GM18499 (cell line): ENCODE measurements around the gene GPRASP1.

Source experiments
- ATAC-seq: cut with Tn5 transposase; IDR thresholded peaks from one replicate; pipeline ENCODE4 v1.9.1; 2021; ENCODE audit warnings: moderate number of reproducible peaks; ENCODE audit not compliant: insufficient read depth, unreplicated experiment

The GPRASP1 gene

DNA sequence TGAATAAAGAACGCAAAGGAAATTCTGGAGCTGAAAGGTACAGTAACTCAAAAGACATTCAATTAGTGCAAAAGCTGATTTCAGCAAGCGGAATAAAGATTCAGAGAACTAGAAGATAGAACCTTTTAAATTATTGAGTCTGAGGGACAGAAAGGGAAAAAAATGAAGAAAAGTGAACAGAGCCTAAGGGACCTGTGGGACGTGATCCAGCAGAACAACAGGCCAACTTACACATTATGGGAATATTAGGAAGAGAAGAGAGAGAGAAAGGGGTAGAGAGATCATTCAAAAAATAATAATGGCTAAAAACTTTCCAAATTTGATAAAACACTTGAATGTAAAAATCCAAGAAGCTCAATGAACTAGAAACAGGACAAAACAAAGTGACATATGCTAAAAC lies 43.5 kb downstream of the GPRASP1 start:
- no peak for ATAC-seq

- ATAC-seq = no peak
Measured at GRCh38 chrX:102696306-102696705, 45.0 kb downstream of the GPRASP1 start.

DNA sequence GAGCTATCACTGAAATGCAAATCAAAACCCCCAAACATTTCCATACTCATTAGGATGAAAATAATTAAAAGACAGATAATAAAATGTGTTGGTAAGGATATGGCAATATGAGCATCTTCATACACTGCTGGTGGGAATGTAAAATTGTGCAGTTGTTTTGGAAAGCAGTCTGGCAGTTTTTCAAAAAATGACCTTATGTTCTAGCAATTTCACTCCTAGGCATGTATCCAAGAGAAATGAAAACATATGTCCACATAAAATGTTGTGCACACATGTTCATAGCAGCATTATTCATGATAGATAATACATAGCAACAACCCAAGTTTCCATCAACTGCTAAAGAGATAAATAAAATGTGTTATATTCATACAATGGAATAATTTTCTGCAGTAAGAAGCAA lies 46.2 kb downstream of the GPRASP1 start:
- no peak for ATAC-seq
